Vagina (tissue), 2 donors: ENCODE results near the gene STX4. TPM values are rescaled to one million over a fixed set of nuclear protein-coding genes. Genes with fewer than 3 reads are reported as not detected.

Experiments
- DNase-seq, 2 donors: peaks; one replicate each; pipeline ENCODE4 v3.0.0-alpha.2; 2017; ENCODE audit errors: extremely low spot score in 2 of 2
- H3K27ac ChIP-seq: fragments of 200-600 bp; sonication (generic); one replicate; pipeline ENCODE4 v1.5.1; 2019
- H3K27me3 ChIP-seq: fragments of 200-600 bp; sonication (generic); one replicate; pipeline ENCODE4 v1.5.1; 2019
- H3K36me3 ChIP-seq, 2 donors: fragments of 200-600 bp; sonication (generic); one replicate each; pipeline ENCODE4 v1.5.1; 2017 to 2019
- H3K4me1 ChIP-seq: fragments of 200-600 bp; sonication (generic); one replicate; pipeline ENCODE4 v1.5.1; 2019
- H3K4me3 ChIP-seq, 2 donors: fragments of 200-600 bp; sonication (generic); 1 replicate in 1 of 2; 2 replicates in 1 of 2; pipeline ENCODE4 v1.5.1; 2016 to 2019
- H3K9me3 ChIP-seq: fragments of 200-600 bp; sonication (generic); one replicate; pipeline ENCODE4 v1.5.1; 2019
- POLR2A ChIP-seq, 2 donors: fragments of 450-650 bp; IDR thresholded peaks; one replicate each; pipeline ENCODE4 v1.6.1; 2017; ENCODE audit warnings: antibody characterized with exemption in 2 of 2, mild to moderate bottlenecking in 2 of 2, moderate library complexity in 2 of 2
- POLR2AphosphoS5 ChIP-seq, 2 donors: sonication (generic); formaldehyde crosslinking; IDR thresholded peaks; one replicate each; pipeline ENCODE4 v1.9.0; 2017; ENCODE audit warnings: antibody characterized with exemption in 2 of 2, mild to moderate bottlenecking in 2 of 2, low read depth in 1 of 2; ENCODE audit not compliant: insufficient read depth in 1 of 2
- intact Hi-C: fragments of 100-400 bp; cut with DNase I; formaldehyde crosslinking; loops from one replicate; pipeline ENCODE4 v1.15.1; 2023
- total RNA-seq: library from RNA; depleted of rRNA; stranded (reverse); fragments of >200 nt; gene quantifications from one replicate; pipeline ENCODE4 v1.2.3, GENCODE V29; 2016
- TF ChIP-seq, protein P1 (sequence below), 3 experiments: fragments of 450-650 bp in 2 of 3; fragments of 200-600 bp in 1 of 3; sonication (generic) in 1 of 3; IDR thresholded peaks; one replicate each; pipeline ENCODE4 v1.5.1; 2017 to 2019; ENCODE audit warnings: antibody characterized with exemption in 3 of 3, mild to moderate bottlenecking in 2 of 3, moderate library complexity in 2 of 3

STX4 gene
- total RNA-seq, 1 donor from 2014 or later: 42.5 TPM

DNA sequence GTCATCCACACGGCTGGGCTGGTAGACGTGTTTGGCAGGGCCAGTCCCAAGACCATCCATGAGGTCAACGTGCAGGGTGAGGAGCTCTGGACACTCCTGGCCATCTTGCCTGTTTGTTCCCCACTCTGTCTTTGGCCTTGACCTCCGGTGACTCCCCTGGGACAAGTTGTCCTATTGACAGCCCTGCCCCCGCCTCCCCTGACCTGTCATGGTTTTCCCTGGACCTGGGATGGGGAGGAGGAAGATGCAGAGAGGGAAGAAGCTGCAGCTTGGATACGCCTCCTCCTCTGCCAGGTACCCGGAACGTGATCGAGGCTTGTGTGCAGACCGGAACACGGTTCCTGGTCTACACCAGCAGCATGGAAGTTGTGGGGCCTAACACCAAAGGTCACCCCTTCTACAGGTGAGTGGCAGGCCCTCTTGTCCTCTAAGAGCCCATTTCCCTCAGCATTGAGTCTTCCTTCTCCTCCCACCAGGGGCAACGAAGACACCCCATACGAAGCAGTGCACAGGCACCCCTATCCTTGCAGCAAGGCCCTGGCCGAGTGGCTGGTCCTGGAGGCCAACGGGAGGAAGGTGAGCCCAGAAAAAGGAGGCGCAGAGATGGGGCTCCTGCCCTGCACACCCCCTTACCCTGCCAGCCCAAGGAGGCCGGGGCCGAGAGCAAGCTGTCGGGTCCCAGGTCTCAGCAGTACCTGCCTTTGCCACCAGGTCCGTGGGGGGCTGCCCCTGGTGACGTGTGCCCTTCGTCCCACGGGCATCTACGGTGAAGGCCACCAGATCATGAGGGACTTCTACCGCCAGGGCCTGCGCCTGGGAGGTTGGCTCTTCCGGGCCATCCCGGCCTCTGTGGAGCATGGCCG, 47.0 kb upstream of the STX4 start:
- H3K27me3 ChIP-seq: no peaks in the 10 kb centered on the region
- H3K4me3 ChIP-seq: no peak overlapping the region
- intact Hi-C loops: loop anchor here (5.0 to 10.0 kb wide), 3 partner anchors 88 to 456 kb away; partner anchors contain the start of genes ZNF646, ZNF668 and ZNF843
- DNase-seq: no peak
- H3K36me3 ChIP-seq: peaks cover 0 to 14% of the 10 kb centered on the region in 2 donors
- peak overlapping the region; percentile 15 for H3K27ac ChIP-seq
- H3K9me3 ChIP-seq: no peaks in the 10 kb centered on the region
- H3K4me1 ChIP-seq: peaks cover 13% of the 10 kb centered on the region
- no peak for TF ChIP-seq POLR2A (IDR thresholded peaks at IDR 0.05)
- no peak for TF ChIP-seq POLR2AphosphoS5 (IDR thresholded peaks at IDR 0.05; ENCODE audit: insufficient read depth in 1 of 2, low read depth in 1 of 2)
- TF ChIP-seq, protein P1, sequence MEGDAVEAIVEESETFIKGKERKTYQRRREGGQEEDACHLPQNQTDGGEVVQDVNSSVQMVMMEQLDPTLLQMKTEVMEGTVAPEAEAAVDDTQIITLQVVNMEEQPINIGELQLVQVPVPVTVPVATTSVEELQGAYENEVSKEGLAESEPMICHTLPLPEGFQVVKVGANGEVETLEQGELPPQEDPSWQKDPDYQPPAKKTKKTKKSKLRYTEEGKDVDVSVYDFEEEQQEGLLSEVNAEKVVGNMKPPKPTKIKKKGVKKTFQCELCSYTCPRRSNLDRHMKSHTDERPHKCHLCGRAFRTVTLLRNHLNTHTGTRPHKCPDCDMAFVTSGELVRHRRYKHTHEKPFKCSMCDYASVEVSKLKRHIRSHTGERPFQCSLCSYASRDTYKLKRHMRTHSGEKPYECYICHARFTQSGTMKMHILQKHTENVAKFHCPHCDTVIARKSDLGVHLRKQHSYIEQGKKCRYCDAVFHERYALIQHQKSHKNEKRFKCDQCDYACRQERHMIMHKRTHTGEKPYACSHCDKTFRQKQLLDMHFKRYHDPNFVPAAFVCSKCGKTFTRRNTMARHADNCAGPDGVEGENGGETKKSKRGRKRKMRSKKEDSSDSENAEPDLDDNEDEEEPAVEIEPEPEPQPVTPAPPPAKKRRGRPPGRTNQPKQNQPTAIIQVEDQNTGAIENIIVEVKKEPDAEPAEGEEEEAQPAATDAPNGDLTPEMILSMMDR (IDR thresholded peaks at IDR 0.05): no peak

DNA sequence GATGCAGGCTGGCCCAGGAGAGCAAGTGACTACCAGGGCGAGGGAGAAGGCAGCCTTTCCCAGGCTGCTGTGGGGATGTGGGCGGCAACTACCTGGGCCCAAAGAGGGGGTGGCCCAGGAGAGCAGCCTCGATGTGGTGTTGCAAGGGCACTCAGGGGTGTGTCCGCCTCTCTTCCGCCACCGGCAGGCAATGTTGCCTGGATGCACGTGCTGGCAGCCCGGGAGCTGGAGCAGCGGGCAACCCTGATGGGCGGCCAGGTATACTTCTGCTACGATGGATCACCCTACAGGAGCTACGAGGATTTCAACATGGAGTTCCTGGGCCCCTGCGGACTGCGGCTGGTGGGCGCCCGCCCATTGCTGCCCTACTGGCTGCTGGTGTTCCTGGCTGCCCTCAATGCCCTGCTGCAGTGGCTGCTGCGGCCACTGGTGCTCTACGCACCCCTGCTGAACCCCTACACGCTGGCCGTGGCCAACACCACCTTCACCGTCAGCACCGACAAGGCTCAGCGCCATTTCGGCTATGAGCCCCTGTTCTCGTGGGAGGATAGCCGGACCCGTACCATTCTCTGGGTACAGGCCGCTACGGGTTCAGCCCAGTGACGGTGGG, 45.7 kb upstream of the STX4 start:
- TF ChIP-seq POLR2AphosphoS5 (IDR thresholded peaks at IDR 0.05; ENCODE audit: insufficient read depth in 1 of 2, low read depth in 1 of 2) (no peak), POLR2A (IDR thresholded peaks at IDR 0.05) (no peak)
- TF ChIP-seq, protein P1 (IDR thresholded peaks at IDR 0.05): no peak
- H3K27ac ChIP-seq: no peak overlapping the region
- no peak overlapping the region for H3K4me3 ChIP-seq
- DNase-seq: no peak
- intact Hi-C loops: loop anchor here (5.0 to 10.0 kb wide), 3 partner anchors 87 to 455 kb away; partner anchors contain the start of genes ZNF646, ZNF668 and ZNF843
- peaks cover 13% of the 10 kb centered on the region for H3K4me1 ChIP-seq
- no peaks in the 10 kb centered on the region for H3K9me3 ChIP-seq
- H3K36me3 ChIP-seq: peaks cover 0 to 11% of the 10 kb centered on the region in 2 donors
- H3K27me3 ChIP-seq: no peaks in the 10 kb centered on the region

DNA sequence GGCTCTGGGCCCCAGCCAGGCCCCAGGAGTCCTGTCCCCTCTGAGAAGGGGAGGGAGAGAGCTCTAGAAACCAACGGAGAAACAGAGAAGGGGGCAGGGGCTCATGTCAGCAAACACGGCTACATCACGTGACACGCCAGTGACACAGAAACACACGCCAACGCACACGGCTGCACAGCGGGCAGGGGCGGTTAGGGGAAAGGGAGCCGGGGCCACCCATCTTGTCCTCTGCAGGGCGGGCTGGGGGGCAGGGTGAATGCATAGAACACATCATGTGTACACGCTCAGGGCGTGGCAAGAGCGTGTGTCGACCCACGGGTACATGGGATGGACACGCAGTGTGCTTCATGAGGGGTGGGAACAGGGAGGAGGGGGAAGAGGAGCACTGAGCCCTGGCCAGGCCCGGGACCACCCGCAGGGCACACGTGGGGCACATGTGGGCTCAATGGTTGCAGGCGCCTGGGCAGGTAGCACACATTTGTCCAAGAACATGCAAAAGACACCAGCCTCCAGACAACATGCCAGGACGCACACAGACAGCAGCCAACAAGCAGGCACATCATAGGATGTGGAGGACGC, 43.8 kb upstream of the STX4 start:
- Histone ChIP-seq H3K4me1 (peaks cover 13% of the 10 kb centered on the region), H3K27ac (no peak overlapping the region), H3K4me3 (no peak overlapping the region), H3K36me3 (no peaks in the 10 kb centered on the region), H3K27me3 (no peaks in the 10 kb centered on the region), H3K9me3 (no peaks in the 10 kb centered on the region)
- intact Hi-C loops: loop anchor here (5.0 to 10.0 kb wide), 3 partner anchors 85 to 453 kb away; partner anchors contain the start of genes ZNF646, ZNF668 and ZNF843
- TF ChIP-seq, protein P1 (IDR thresholded peaks at IDR 0.05): no peak
- TF ChIP-seq POLR2A (IDR thresholded peaks at IDR 0.05) (no peak), POLR2AphosphoS5 (IDR thresholded peaks at IDR 0.05; ENCODE audit: insufficient read depth in 1 of 2, low read depth in 1 of 2) (no peak)
- DNase-seq: no peak

DNA sequence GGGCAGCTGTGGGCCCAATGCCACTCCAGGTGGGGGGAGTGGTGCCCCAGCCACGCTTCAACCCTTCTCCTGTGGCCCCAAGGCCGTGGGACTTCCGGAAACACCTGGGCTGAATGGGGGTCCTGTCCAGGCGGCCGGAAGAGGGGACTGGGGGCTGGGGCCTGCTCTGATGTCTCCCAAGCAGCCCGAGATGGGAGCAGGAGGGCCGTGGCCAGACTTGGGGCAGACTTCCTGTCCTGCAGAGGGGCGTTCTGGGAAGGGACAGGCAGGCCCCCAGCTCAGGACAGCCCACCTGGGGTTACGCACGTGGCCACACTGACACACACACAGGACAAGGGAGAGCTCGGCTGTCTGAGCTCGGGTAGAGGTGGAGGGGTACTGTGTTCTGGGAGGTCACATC, 43.3 kb upstream of the STX4 start:
- Histone ChIP-seq H3K4me3 (no peak overlapping the region), H3K27me3 (no peaks in the 10 kb centered on the region), H3K27ac (no peak overlapping the region), H3K36me3 (no peaks in the 10 kb centered on the region), H3K9me3 (no peaks in the 10 kb centered on the region), H3K4me1 (peaks cover 11% of the 10 kb centered on the region)
- DNase-seq: no peak
- TF ChIP-seq POLR2A (IDR thresholded peaks at IDR 0.05): no peak
- TF ChIP-seq, protein P1 (IDR thresholded peaks at IDR 0.05): no peak
- no peak for TF ChIP-seq POLR2AphosphoS5 (IDR thresholded peaks at IDR 0.05; ENCODE audit: insufficient read depth in 1 of 2, low read depth in 1 of 2)
- intact Hi-C loops: no loop called here
